HCT116 (cell line): ENCODE results near the gene SCN1B. TPM values are rescaled to one million over a fixed set of nuclear protein-coding genes. Genes with fewer than 3 reads are reported as not detected.

Source experiments
- ATAC-seq: fragments of 200-7000 bp; cut with Tn5 transposase; 2 replicates; pipeline ENCODE4 v1.9.1; 2020; ENCODE audit warnings: mild to moderate bottlenecking, moderate library complexity
- BruUV-seq: library from RNA; stranded (reverse); fragments of 400-500 nt; replicated peaks from 2 replicates; lab custom pipeline; 2021; lab: Mats Ljungman, UMichigan
- CTCF ChIA-PET: fragments of 300-600 bp; sonication (Branson Sonifier 250); formaldehyde crosslinking; loops from one replicate; lab custom pipeline; 2021; ENCODE audit warnings: antibody characterized with exemption; lab: Charles Lee
- POLR2A ChIA-PET: fragments of 300-600, 350-600 bp; sonication (Branson Sonifier 250); formaldehyde crosslinking; loops from one replicate; lab custom pipeline; 2021; ENCODE audit warnings: antibody characterized with exemption; lab: Charles Lee
- RAD21 ChIA-PET, 2 experiments: fragments of 300-600 bp; sonication (Branson Sonifier 250); formaldehyde crosslinking; loops; one replicate each; lab custom pipeline; 2023; ENCODE audit warnings: low total read pairs in 2 of 2; ENCODE audit not compliant: uncharacterized antibody in 2 of 2, unreplicated experiment in 2 of 2, low non-redundant PET in 1 of 2; lab: Charles Lee
- DNase-seq: peaks from one replicate; pipeline ENCODE4 v3.0.0-alpha.2; 2010; ENCODE audit warnings: low read depth, low spot score
- H2AFZ ChIP-seq: fragments of 200-600 bp; shearing (Covaris generic), sonication (generic); 2 replicates; pipeline ENCODE4 v1.6.1; 2017; ENCODE audit warnings: low read depth, mixed run types, mixed read lengths, antibody characterized with exemption, low read length; ENCODE audit not compliant: poor library complexity, severe bottlenecking
- H3K27ac ChIP-seq: 2 replicates; pipeline ENCODE4 v1.5.1; 2012; ENCODE audit warnings: low read depth, low read length
- H3K27me3 ChIP-seq: fragments of 200-600 bp; sonication (generic); 2 replicates; pipeline ENCODE4 v1.6.1; 2016; ENCODE audit warnings: mixed run types, low read length, mixed read lengths; ENCODE audit not compliant: insufficient read depth
- H3K36me3 ChIP-seq, 2 experiments: fragments of 200-500 bp in 1 of 2; fragments of 200-600 bp in 1 of 2; sonication (Bioruptor generic) in 1 of 2; sonication (generic) in 1 of 2; 2 replicates each; pipeline versions ENCODE4 v1.5.1 to v1.6.1; 2014 to 2016; ENCODE audit warnings: low read length in 2 of 2, inconsistent platforms in 1 of 2, mixed read lengths in 1 of 2, mixed run types in 1 of 2; ENCODE audit not compliant: insufficient read depth in 2 of 2, control insufficient read depth in 1 of 2
- H3K4me1 ChIP-seq, 2 experiments: fragments of 200-600 bp in 1 of 2; sonication (generic) in 1 of 2; 2 replicates each; pipeline versions ENCODE4 v1.5.1 to v1.6.1; 2012 to 2017; ENCODE audit warnings: low read length in 2 of 2, inconsistent platforms in 1 of 2, mild to moderate bottlenecking in 1 of 2, mixed read lengths in 1 of 2, mixed run types in 1 of 2, moderate library complexity in 1 of 2; ENCODE audit not compliant: insufficient read depth in 2 of 2, control insufficient read depth in 1 of 2
- H3K4me2 ChIP-seq: fragments of 200-600 bp; sonication (generic); 2 replicates; pipeline ENCODE4 v1.6.1; 2017; ENCODE audit warnings: mixed run types, low read length, mixed read lengths
- H3K4me3 ChIP-seq, 2 experiments: fragments of 200-600 bp in 1 of 2; sonication (generic) in 1 of 2; replicated peaks in 1 of 2; 2 replicates each; pipeline ENCODE4 v1.5.1; 2011 to 2016; ENCODE audit warnings: low read length in 2 of 2, control low read depth in 1 of 2, low read depth in 1 of 2, mild to moderate bottlenecking in 1 of 2, mixed read lengths in 1 of 2, mixed run types in 1 of 2
- H3K79me2 ChIP-seq: fragments of 200-600 bp; sonication (generic); 2 replicates; pipeline ENCODE4 v1.6.1; 2017; ENCODE audit warnings: mild to moderate bottlenecking, mixed run types, low read length, moderate library complexity, mixed read lengths; ENCODE audit not compliant: insufficient read depth
- H3K9ac ChIP-seq: fragments of 200-600 bp; sonication (generic); 2 replicates; pipeline ENCODE4 v1.6.1; 2016; ENCODE audit warnings: low read length, mixed read lengths
- H3K9me2 ChIP-seq: fragments of 200-600 bp; sonication (generic), shearing (Covaris generic); 2 replicates; pipeline ENCODE4 v1.6.1; 2017; ENCODE audit warnings: mixed run types, mild to moderate bottlenecking, moderate library complexity; ENCODE audit not compliant: insufficient read depth
- H3K9me3 ChIP-seq, 2 experiments: fragments of 200-500 bp in 1 of 2; fragments of 200-600 bp in 1 of 2; sonication (Bioruptor generic) in 1 of 2; sonication (generic) in 1 of 2; 2 replicates each; pipeline ENCODE4 v1.6.1; 2014 to 2017; ENCODE audit warnings: low read length in 2 of 2, mixed read lengths in 2 of 2, inconsistent platforms in 1 of 2, low read depth in 1 of 2, mild to moderate bottlenecking in 1 of 2, mixed run types in 1 of 2, moderate library complexity in 1 of 2; ENCODE audit not compliant: control insufficient read depth in 1 of 2, insufficient read depth in 1 of 2
- H4K20me1 ChIP-seq: fragments of 200-600 bp; sonication (generic), shearing (Covaris generic); 2 replicates; pipeline ENCODE4 v1.6.1; 2017; ENCODE audit warnings: mixed run types, mild to moderate bottlenecking, moderate library complexity; ENCODE audit not compliant: insufficient read depth
- CBX3 ChIP-seq: IDR thresholded peaks from 2 replicates; pipeline ENCODE4 v1.6.1; 2012; ENCODE audit warnings: low read depth
- CEBPB ChIP-seq: IDR thresholded peaks from 2 replicates; pipeline ENCODE4 v1.6.1; 2012; ENCODE audit warnings: low read depth
- EGR1 ChIP-seq: IDR thresholded peaks from 2 replicates; pipeline ENCODE4 v1.6.1; 2012; ENCODE audit warnings: low read depth
- JUND ChIP-seq: IDR thresholded peaks from 2 replicates; pipeline ENCODE4 v1.6.1; 2012
- POLR2A ChIP-seq: IDR thresholded peaks from 2 replicates; pipeline ENCODE4 v1.7.0; 2011; ENCODE audit warnings: borderline replicate concordance; ENCODE audit not compliant: insufficient read depth, insufficient read length; ENCODE audit errors: extremely low read depth
- POLR2AphosphoS5 ChIP-seq: IDR thresholded peaks from 2 replicates; pipeline ENCODE4 v1.6.1; 2011; ENCODE audit warnings: mild to moderate bottlenecking, low read depth, low read length, moderate library complexity
- SIN3A ChIP-seq: IDR thresholded peaks from 2 replicates; pipeline ENCODE4 v1.6.1; 2012; ENCODE audit warnings: low read depth
- SP1 ChIP-seq: IDR thresholded peaks from 2 replicates; pipeline ENCODE4 v1.6.1; 2012; ENCODE audit warnings: low read depth
- YY1 ChIP-seq: IDR thresholded peaks from 2 replicates; pipeline ENCODE4 v1.6.1; 2011; ENCODE audit warnings: low read length, low read depth, moderate library complexity, mild to moderate bottlenecking; ENCODE audit not compliant: insufficient replicate concordance; ENCODE audit errors: extremely low read depth
- ZNF274 ChIP-seq: fragments of 200-500 bp; sonication (Bioruptor generic); IDR thresholded peaks from 2 replicates; pipeline ENCODE4 v1.6.1; 2014; ENCODE audit warnings: mild to moderate bottlenecking, low read depth, low read length, inconsistent platforms
- intact Hi-C: fragments of 100-400 bp; cut with micrococcal nuclease; formaldehyde crosslinking; loops from 2 replicates; pipeline ENCODE4 v1.10.0; 2022
- total RNA-seq: library from RNA; stranded (reverse); gene quantifications from one replicate; pipeline ENCODE4 v1.2.1, GENCODE V29; 2021; ENCODE audit not compliant: unreplicated experiment
- TF ChIP-seq, protein P1 (sequence below): IDR thresholded peaks from 2 replicates; pipeline ENCODE4 v1.6.1; 2012; ENCODE audit warnings: low read depth
- TF ChIP-seq, protein P2 (sequence below): IDR thresholded peaks from 2 replicates; pipeline ENCODE4 v1.6.1; 2012

Gene SCN1B
- total RNA-seq, 1 experiment from 2014 or later, result 6.6 TPM

DNA sequence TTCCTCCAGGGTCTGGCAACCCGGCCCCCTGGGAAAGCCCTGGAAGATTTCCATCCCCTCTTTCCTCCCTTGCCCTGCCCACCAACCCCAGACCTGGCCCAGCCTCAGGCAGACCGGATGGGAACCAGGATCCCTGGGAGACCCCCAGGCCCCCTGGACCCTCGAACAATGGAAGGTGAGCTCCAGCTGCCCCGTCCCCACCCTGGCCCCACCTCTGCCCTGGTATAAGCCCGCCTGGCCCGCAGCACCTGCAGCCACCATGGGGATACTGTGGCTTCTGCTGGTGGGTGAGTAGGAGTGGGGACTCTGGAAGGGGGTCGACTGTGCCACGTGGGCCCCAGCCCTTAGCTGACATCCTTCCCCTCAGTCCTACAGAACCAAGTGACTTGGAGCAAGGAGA is 43.7 kb downstream of the SCN1B start (continued):
- TF ChIP-seq, protein P1, sequence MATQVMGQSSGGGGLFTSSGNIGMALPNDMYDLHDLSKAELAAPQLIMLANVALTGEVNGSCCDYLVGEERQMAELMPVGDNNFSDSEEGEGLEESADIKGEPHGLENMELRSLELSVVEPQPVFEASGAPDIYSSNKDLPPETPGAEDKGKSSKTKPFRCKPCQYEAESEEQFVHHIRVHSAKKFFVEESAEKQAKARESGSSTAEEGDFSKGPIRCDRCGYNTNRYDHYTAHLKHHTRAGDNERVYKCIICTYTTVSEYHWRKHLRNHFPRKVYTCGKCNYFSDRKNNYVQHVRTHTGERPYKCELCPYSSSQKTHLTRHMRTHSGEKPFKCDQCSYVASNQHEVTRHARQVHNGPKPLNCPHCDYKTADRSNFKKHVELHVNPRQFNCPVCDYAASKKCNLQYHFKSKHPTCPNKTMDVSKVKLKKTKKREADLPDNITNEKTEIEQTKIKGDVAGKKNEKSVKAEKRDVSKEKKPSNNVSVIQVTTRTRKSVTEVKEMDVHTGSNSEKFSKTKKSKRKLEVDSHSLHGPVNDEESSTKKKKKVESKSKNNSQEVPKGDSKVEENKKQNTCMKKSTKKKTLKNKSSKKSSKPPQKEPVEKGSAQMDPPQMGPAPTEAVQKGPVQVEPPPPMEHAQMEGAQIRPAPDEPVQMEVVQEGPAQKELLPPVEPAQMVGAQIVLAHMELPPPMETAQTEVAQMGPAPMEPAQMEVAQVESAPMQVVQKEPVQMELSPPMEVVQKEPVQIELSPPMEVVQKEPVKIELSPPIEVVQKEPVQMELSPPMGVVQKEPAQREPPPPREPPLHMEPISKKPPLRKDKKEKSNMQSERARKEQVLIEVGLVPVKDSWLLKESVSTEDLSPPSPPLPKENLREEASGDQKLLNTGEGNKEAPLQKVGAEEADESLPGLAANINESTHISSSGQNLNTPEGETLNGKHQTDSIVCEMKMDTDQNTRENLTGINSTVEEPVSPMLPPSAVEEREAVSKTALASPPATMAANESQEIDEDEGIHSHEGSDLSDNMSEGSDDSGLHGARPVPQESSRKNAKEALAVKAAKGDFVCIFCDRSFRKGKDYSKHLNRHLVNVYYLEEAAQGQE, result no peak
- no peak for TF ChIP-seq EGR1

DNA sequence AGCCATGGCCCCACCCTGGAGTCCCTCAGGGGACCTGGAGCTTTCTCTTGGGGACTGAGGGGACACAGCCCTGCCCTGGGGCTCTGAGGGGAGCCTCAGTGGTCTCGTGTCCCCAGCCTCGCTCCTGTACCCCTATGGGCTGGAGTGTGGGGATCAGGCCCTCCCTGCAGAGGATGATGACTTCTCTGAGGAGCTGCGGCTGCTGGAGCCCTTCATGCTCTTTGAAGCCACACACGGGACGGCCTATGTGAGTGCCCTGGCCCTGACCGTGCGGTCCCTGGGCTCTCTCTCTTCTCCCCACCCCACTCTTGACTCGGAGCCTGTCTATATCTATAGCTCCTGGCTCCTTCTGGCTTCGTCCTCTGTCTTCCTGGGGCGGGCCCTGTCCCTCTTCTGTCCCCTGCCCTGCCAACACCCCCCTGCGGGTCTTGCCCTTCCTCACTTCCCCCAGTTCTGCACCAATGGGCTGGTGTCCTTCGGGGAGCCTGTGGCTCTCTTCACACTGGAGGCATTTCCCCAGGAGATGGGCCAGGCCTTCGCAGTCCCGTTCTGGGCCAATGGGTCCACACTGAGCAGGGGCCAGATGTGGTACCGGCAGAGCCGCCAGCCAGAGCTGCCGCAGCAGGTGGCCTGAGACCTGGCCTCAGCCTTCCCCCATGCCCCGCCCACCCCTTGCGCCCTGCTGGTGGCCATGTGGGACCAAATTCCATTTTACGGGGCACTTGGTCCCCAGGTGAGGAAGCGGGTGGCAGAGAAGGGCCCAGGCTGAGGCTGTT is 44.3 kb downstream of the SCN1B start:
- BruUV-seq, result no TSS peak
- Histone ChIP-seq H2AFZ (no peak overlapping the region), H3K9ac (no peak overlapping the region), H3K27me3 (no peaks in the 10 kb centered on the region), H3K79me2 (no peaks in the 10 kb centered on the region), H3K27ac (no peak overlapping the region), H4K20me1 (no peaks in the 10 kb centered on the region), H3K36me3 (no peaks in the 10 kb centered on the region), H3K4me1 (no peaks in the 10 kb centered on the region), H3K4me2 (no peak overlapping the region), H3K9me2 (no peaks in the 10 kb centered on the region), H3K4me3 (no peak overlapping the region), H3K9me3 (peaks cover 0 to 5% of the 10 kb centered on the region in 2 experiments; a peak in 1 of 4 replicates)
- ATAC-seq (no peak), DNase-seq (no peak)
- POLR2A ChIA-PET, result no interaction called here
- intact Hi-C loops, result no loop called here
- CTCF ChIA-PET, result no interaction called here
- RAD21 ChIA-PET, result no interaction called here
- no peak for TF ChIP-seq JUND
- TF ChIP-seq, protein P2, sequence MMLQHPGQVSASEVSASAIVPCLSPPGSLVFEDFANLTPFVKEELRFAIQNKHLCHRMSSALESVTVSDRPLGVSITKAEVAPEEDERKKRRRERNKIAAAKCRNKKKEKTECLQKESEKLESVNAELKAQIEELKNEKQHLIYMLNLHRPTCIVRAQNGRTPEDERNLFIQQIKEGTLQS, result no peak
- TF ChIP-seq SP1, result no peak
- TF ChIP-seq EGR1, result no peak
- no peak for TF ChIP-seq CBX3
- TF ChIP-seq, protein P1, result no peak
- TF ChIP-seq POLR2AphosphoS5, result no peak
- no peak for TF ChIP-seq CEBPB
- no peak for TF ChIP-seq POLR2A
- no peak for TF ChIP-seq SIN3A
- no peak for TF ChIP-seq YY1
- TF ChIP-seq ZNF274, result no peak
